ENCODE results near the gene CBLB.

The CBLB gene

GRCh38 chr3:105802118-105802706 lies 66.6 kb downstream of the CBLB start:
- DNase-seq (ENCODE audit: low read depth): peak; percentile 67
- no peak for TF ChIP-seq CTCF (conservative IDR thresholded peaks at IDR 0.05; ENCODE audit: low read depth, low read length)

GRCh38 chr3:105801397-105801796 lies 67.4 kb downstream of the CBLB start:
- no peak overlapping the region for H3K4me3 ChIP-seq (ENCODE audit: low read depth, low read length)
- TF ChIP-seq CTCF (conservative IDR thresholded peaks at IDR 0.05; ENCODE audit: low read depth, low read length): no peak
- no peak for DNase-seq (ENCODE audit: low read depth)

More at GRCh38 chr3:105802118-105802706, 66.6 kb downstream of the CBLB start:
- no peak overlapping the region for H3K4me3 ChIP-seq (ENCODE audit: low read depth, low read length)

- TF ChIP-seq CTCF (conservative IDR thresholded peaks at IDR 0.05; ENCODE audit: low read depth, low read length): no peak
- DNase-seq (ENCODE audit: low read depth): peak; percentile 39
- H3K4me3 ChIP-seq (ENCODE audit: low read depth, low read length): no peak overlapping the region
These were observed 68.5 kb downstream of the CBLB start for GRCh38 chr3:105800320-105800719.

- H3K4me3 ChIP-seq (ENCODE audit: low read depth, low read length): no peak overlapping the region
- no peak for DNase-seq (ENCODE audit: low read depth)
- TF ChIP-seq CTCF (conservative IDR thresholded peaks at IDR 0.05; ENCODE audit: low read depth, low read length): no peak
These were observed 69.5 kb downstream of the CBLB start for GRCh38 chr3:105799286-105799685.

GRCh38 chr3:105798381-105798934 lies 70.4 kb downstream of the CBLB start:
- TF ChIP-seq CTCF (conservative IDR thresholded peaks at IDR 0.05; ENCODE audit: low read depth, low read length): no peak
- peak; percentile 25 for DNase-seq (ENCODE audit: low read depth)
- no peak overlapping the region for H3K4me3 ChIP-seq (ENCODE audit: low read depth, low read length)

- peak; percentile 59 for DNase-seq (ENCODE audit: low read depth)
- H3K4me3 ChIP-seq (ENCODE audit: low read depth, low read length): no peak overlapping the region
- no peak for TF ChIP-seq CTCF (conservative IDR thresholded peaks at IDR 0.05; ENCODE audit: low read depth, low read length)
These were observed 75.8 kb downstream of the CBLB start for GRCh38 chr3:105793040-105793439.

Data from choroid plexus epithelial cell (primary cell).